ENCODE measurements around the gene KDM4C. TPM values are rescaled to one million over a fixed set of nuclear protein-coding genes. Genes with fewer than 3 reads are reported as not detected.
A peak's percentile ranks its signal among the peaks of the same experiment; 100 is the strongest.

The KDM4C gene
- total RNA-seq, 1 donor from 2014 or later: 14.7 TPM

DNA sequence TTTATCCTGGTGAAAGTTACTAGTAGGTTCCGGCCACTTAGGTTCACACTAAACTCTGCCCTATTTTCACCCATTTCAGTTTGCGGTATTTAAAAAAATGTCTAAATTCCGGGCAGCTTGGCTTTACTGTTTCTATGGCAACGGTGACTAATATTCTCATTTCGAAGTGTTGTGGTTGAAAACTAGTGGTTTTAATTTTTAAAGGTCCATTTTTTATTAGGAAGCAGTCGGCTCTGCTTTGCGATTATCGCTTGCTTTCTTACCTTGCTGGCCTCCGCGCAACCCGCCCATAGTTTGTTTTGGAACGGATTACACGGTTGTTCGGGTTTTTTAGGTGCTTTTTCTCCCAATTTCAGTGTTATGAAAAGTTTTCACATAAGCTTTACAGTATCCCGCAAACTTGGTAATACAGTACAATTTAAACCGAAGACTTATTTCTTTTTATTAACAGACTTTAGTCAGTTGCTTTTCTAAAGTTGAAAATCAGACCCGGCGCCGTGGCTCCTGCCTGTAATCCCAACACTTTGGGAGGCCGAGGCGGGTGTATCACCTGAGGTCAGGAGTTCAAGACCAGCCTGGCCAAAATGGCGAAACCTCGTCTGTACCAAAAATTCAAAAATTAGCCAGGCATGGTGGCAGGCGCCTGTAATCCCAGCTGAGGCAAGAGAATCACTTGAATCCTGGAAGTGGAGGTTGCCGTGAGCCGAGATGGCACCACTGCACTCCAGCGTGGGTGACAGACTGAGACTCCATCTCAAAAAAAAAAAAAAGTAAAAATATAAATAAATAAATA, 1.6 kb downstream of the KDM4C start:
- H3K4me3 ChIP-seq (ENCODE audit: low read depth, low read length): peak overlapping the region; percentile 69
- peak; percentile 71 for DNase-seq (ENCODE audit: low read depth)
- TF ChIP-seq, protein P1, sequence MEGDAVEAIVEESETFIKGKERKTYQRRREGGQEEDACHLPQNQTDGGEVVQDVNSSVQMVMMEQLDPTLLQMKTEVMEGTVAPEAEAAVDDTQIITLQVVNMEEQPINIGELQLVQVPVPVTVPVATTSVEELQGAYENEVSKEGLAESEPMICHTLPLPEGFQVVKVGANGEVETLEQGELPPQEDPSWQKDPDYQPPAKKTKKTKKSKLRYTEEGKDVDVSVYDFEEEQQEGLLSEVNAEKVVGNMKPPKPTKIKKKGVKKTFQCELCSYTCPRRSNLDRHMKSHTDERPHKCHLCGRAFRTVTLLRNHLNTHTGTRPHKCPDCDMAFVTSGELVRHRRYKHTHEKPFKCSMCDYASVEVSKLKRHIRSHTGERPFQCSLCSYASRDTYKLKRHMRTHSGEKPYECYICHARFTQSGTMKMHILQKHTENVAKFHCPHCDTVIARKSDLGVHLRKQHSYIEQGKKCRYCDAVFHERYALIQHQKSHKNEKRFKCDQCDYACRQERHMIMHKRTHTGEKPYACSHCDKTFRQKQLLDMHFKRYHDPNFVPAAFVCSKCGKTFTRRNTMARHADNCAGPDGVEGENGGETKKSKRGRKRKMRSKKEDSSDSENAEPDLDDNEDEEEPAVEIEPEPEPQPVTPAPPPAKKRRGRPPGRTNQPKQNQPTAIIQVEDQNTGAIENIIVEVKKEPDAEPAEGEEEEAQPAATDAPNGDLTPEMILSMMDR (IDR thresholded peaks at IDR 0.05; ENCODE audit: insufficient read depth, low read length, poor library complexity, severe bottlenecking): no peak
- no peaks in the 10 kb centered on the region for H3K27me3 ChIP-seq (ENCODE audit: control insufficient read depth, insufficient read depth, low read length)
- H3K36me3 ChIP-seq (ENCODE audit: control insufficient read depth, insufficient read depth, low read length): no peaks in the 10 kb centered on the region

DNA sequence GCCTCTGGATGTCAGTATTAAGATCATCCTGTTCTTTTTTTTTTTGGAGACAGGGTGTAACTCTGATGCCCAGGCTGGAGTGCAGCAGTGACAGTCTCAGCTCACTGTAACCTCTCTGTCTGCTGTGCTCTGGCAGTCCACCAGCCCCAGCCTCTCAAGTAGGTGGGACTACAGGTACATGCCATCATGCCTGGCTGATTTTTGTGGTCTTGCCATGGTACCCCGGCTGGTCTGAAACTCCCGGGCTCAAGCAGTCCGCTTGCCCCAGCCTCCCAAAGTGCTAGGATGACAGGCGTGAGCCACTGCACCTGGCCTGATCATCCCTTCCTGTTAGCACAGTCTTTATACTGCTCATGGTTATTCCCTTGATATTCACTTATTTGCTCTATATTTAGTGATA, 3.5 kb downstream of the KDM4C start:
- no peaks in the 10 kb centered on the region for H3K36me3 ChIP-seq (ENCODE audit: control insufficient read depth, insufficient read depth, low read length)
- no peak for DNase-seq (ENCODE audit: low read depth)
- no peak overlapping the region for H3K4me3 ChIP-seq (ENCODE audit: low read depth, low read length)
- no peaks in the 10 kb centered on the region for H3K27me3 ChIP-seq (ENCODE audit: control insufficient read depth, insufficient read depth, low read length)
- TF ChIP-seq, protein P1 (IDR thresholded peaks at IDR 0.05; ENCODE audit: insufficient read depth, low read length, poor library complexity, severe bottlenecking): no peak

DNA sequence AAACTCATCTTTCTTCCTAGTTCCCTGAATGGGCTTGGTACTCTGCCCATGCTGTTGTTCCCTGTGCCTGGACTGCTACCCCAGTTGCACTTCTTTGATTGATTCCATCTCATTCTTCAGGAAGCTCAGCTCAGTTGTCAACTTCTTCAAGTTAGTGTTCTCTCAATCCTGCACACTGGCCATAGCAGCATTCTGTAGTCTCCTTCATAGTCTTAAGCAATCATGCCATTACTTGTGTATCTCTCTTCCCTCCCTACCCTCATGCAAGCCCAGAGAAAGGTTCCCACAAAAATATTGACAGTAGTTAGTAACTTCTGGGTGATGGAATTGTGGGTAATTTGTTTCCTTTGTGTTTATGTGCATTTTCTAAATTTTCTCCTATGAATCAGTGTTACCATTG, 5.5 kb downstream of the KDM4C start:
- no peak for DNase-seq (ENCODE audit: low read depth)
- Histone ChIP-seq H3K36me3 (ENCODE audit: control insufficient read depth, insufficient read depth, low read length) (no peaks in the 10 kb centered on the region), H3K4me3 (ENCODE audit: low read depth, low read length) (no peak overlapping the region), H3K27me3 (ENCODE audit: control insufficient read depth, insufficient read depth, low read length) (no peaks in the 10 kb centered on the region)
- TF ChIP-seq, protein P1 (IDR thresholded peaks at IDR 0.05; ENCODE audit: insufficient read depth, low read length, poor library complexity, severe bottlenecking): no peak

DNA sequence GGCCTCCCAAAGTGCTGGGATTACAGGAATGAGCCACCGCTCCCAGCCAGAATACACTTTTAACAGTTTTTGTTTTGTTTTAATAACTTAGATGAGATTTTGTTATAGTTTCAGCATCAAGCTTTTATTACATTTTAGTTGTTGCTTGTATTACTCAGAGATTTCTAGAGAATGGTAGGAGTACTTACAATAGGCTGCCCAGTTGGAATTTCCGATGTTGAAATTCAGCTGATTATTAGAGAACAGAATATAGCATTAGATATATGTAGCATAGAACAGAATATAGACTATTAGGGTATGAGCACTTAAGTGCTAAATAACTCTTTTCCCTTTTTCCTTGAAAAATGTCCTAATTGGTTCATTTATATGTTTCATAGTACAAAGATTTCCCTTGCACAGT, 6.2 kb downstream of the KDM4C start:
- Histone ChIP-seq H3K36me3 (ENCODE audit: control insufficient read depth, insufficient read depth, low read length) (no peaks in the 10 kb centered on the region), H3K27me3 (ENCODE audit: control insufficient read depth, insufficient read depth, low read length) (no peaks in the 10 kb centered on the region), H3K4me3 (ENCODE audit: low read depth, low read length) (no peak overlapping the region)
- DNase-seq (ENCODE audit: low read depth): no peak
- TF ChIP-seq, protein P1 (IDR thresholded peaks at IDR 0.05; ENCODE audit: insufficient read depth, low read length, poor library complexity, severe bottlenecking): no peak

DNA sequence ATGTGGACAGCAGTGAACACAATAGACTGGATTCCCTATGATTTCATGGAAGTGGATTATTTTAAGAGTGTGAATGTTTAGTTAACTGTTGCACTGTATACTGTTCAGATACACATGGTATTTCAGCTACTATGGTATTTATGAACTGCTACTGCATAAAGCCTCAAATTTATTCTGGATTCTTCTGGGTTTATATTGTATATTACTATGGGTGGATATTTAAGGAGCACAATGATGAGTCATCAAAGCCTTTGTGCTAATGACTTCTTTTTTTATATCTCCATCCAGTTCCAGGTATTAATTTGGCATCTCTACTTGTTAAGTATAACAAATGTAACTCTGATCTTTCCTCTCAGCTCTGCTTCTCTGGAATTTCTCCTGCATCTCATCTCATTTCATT, 6.8 kb downstream of the KDM4C start:
- no peak for DNase-seq (ENCODE audit: low read depth)
- no peak overlapping the region for H3K4me3 ChIP-seq (ENCODE audit: low read depth, low read length)
- H3K27me3 ChIP-seq (ENCODE audit: control insufficient read depth, insufficient read depth, low read length): no peaks in the 10 kb centered on the region
- TF ChIP-seq, protein P1 (IDR thresholded peaks at IDR 0.05; ENCODE audit: insufficient read depth, low read length, poor library complexity, severe bottlenecking): no peak
- no peaks in the 10 kb centered on the region for H3K36me3 ChIP-seq (ENCODE audit: control insufficient read depth, insufficient read depth, low read length)

DNA sequence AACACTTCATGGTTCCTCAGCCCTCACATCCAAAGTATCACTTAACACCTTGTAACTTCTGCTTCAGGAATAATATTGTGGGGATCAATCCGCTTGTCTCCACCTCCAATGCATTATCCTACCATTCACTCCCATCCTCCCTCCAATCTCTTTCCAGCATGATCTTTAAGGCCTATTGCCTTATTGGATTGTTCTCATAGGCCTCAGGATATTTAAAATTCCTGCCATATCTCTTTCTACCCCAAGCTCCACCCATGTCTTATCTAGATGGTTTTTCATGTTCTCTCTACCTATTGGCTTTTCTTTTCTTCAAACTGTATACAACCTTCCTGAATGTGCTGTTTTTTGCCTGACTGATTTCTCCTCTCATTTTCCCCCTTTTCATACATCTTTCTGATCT, 7.2 kb downstream of the KDM4C start:
- no peaks in the 10 kb centered on the region for H3K27me3 ChIP-seq (ENCODE audit: control insufficient read depth, insufficient read depth, low read length)
- TF ChIP-seq, protein P1 (IDR thresholded peaks at IDR 0.05; ENCODE audit: insufficient read depth, low read length, poor library complexity, severe bottlenecking): no peak
- H3K4me3 ChIP-seq (ENCODE audit: low read depth, low read length): no peak overlapping the region
- no peak for DNase-seq (ENCODE audit: low read depth)
- no peaks in the 10 kb centered on the region for H3K36me3 ChIP-seq (ENCODE audit: control insufficient read depth, insufficient read depth, low read length)

Data from kidney epithelial cell (primary cell).